SK-N-SH (cell line): Measurements from ENCODE around the gene ST6GALNAC2. TPM values are rescaled to one million over a fixed set of nuclear protein-coding genes. Genes with fewer than 3 reads are reported as not detected.

Source experiments
- CTCF ChIA-PET: fragments of 300-600, 350-600 bp; formaldehyde crosslinking; extraction: SDS; loops from one replicate; lab custom pipeline; 2021; lab: Yijun Ruan, JAX
- POLR2A ChIA-PET: fragments of 350-600 bp; sonication (Branson Sonifier 250); formaldehyde crosslinking; extraction: SDS; loops from one replicate; lab custom pipeline; 2020; ENCODE audit warnings: antibody characterized with exemption, inconsistent platforms; lab: Yijun Ruan, JAX
- DNase-seq: peaks from one replicate; pipeline ENCODE4 v3.0.0; 2012
- H2AFZ ChIP-seq: fragments of 200-600 bp; sonication (generic); 2 replicates; pipeline ENCODE4 v1.8.1; 2016; ENCODE audit warnings: antibody characterized with exemption, mild to moderate bottlenecking, low read depth
- H3F3A ChIP-seq: fragments of 200-600 bp; sonication (generic); replicated peaks from 2 replicates; pipeline ENCODE3; 2016; ENCODE audit warnings: antibody characterized with exemption, mild to moderate bottlenecking; ENCODE audit not compliant: insufficient read depth
- H3K27ac ChIP-seq, 2 experiments: fragments of 200-500 bp in 1 of 2; fragments of 200-600 bp in 1 of 2; sonication (Bioruptor generic) in 1 of 2; sonication (generic), shearing (Covaris generic) in 1 of 2; 2 replicates each; pipeline versions ENCODE4 v1.5.1 to v1.6.1; 2014 to 2016; ENCODE audit warnings: low read depth in 2 of 2, inconsistent platforms in 1 of 2, low read length in 1 of 2, mild to moderate bottlenecking in 1 of 2, mixed read lengths in 1 of 2
- H3K27me3 ChIP-seq: fragments of 200-600 bp; sonication (generic), shearing (Covaris generic); 2 replicates; pipeline ENCODE4 v1.6.1; 2016; ENCODE audit warnings: mixed run types; ENCODE audit not compliant: insufficient read depth
- H3K36me3 ChIP-seq, 2 experiments: fragments of 200-500 bp in 1 of 2; fragments of 200-600 bp in 1 of 2; sonication (Bioruptor generic) in 1 of 2; sonication (generic) in 1 of 2; replicated peaks in 1 of 2; 2 replicates each; pipeline versions ENCODE3 to v1.5.1; 2014 to 2016; ENCODE audit warnings: low read length in 1 of 2, mild to moderate bottlenecking in 1 of 2; ENCODE audit not compliant: insufficient read depth in 2 of 2, control insufficient read depth in 1 of 2
- H3K4me1 ChIP-seq, 2 experiments: fragments of 200-500 bp in 1 of 2; fragments of 200-600 bp in 1 of 2; sonication (Bioruptor generic) in 1 of 2; sonication (generic), shearing (Covaris generic) in 1 of 2; 2 replicates each; pipeline versions ENCODE4 v1.5.1 to v1.6.1; 2014 to 2016; ENCODE audit warnings: low read depth in 1 of 2, low read length in 1 of 2, mixed run types in 1 of 2; ENCODE audit not compliant: insufficient read depth in 2 of 2, control insufficient read depth in 1 of 2
- H3K4me2 ChIP-seq: fragments of 200-600 bp; sonication (generic), shearing (Covaris generic); 2 replicates; pipeline ENCODE4 v1.6.1; 2017; ENCODE audit warnings: mixed run types
- H3K4me3 ChIP-seq, 2 experiments: fragments of 200-500 bp in 1 of 2; fragments of 200-600 bp in 1 of 2; sonication (Bioruptor generic) in 1 of 2; sonication (generic), shearing (Covaris generic) in 1 of 2; 2 replicates each; pipeline versions ENCODE4 v1.5.1 to v1.8.1; 2014 to 2016; ENCODE audit warnings: low read depth in 2 of 2, inconsistent platforms in 1 of 2, low read length in 1 of 2, mild to moderate bottlenecking in 1 of 2, mixed read lengths in 1 of 2, moderate library complexity in 1 of 2
- H3K79me2 ChIP-seq: fragments of 200-600 bp; sonication (generic); 2 replicates; pipeline ENCODE4 v1.8.1; 2017; ENCODE audit warnings: mild to moderate bottlenecking; ENCODE audit not compliant: insufficient read depth
- H3K9ac ChIP-seq: fragments of 200-600 bp; sonication (generic); 2 replicates; pipeline ENCODE4 v1.6.1; 2017; ENCODE audit warnings: mixed run types
- H3K9me2 ChIP-seq: fragments of 200-600 bp; sonication (generic); 2 replicates; pipeline ENCODE4 v1.6.1; 2017; ENCODE audit warnings: mixed run types
- H3K9me3 ChIP-seq: fragments of 200-600 bp; sonication (generic); 2 replicates; pipeline ENCODE4 v1.6.1; 2017; ENCODE audit warnings: mixed run types, mild to moderate bottlenecking, moderate library complexity
- H4K20me1 ChIP-seq: fragments of 200-600 bp; sonication (generic); 2 replicates; pipeline ENCODE4 v1.6.1; 2017; ENCODE audit warnings: mild to moderate bottlenecking, mixed run types; ENCODE audit not compliant: insufficient read depth
- CHD2 ChIP-seq: fragments of 150-350 bp; IDR thresholded peaks from 2 replicates; pipeline ENCODE4 v1.6.1; 2018; ENCODE audit warnings: low read length; ENCODE audit not compliant: partially characterized antibody
- EP300 ChIP-seq, 2 experiments: IDR thresholded peaks; 2 replicates each; pipeline versions ENCODE4 v1.4.0 to v1.6.1; 2012; ENCODE audit warnings: borderline replicate concordance in 1 of 2, low read depth in 1 of 2, low read length in 1 of 2
- FOSL2 ChIP-seq: IDR thresholded peaks from 2 replicates; pipeline ENCODE4 v1.4.0; 2012; ENCODE audit warnings: low read depth, mild to moderate bottlenecking, moderate library complexity, borderline replicate concordance
- GATA2 ChIP-seq: sonication (generic); formaldehyde crosslinking; IDR thresholded peaks from 2 replicates; pipeline ENCODE4 v1.5.0; 2020; ENCODE audit warnings: mild to moderate bottlenecking, missing genetic modification reagents
- MEF2A ChIP-seq: IDR thresholded peaks from 2 replicates; pipeline ENCODE4 v1.4.0; 2012; ENCODE audit warnings: low read depth, borderline replicate concordance
- NFIC ChIP-seq: IDR thresholded peaks from 2 replicates; pipeline ENCODE4 v1.4.0; 2012; ENCODE audit warnings: borderline replicate concordance
- RFX5 ChIP-seq: IDR thresholded peaks from 2 replicates; pipeline ENCODE4 v1.6.1; 2012; ENCODE audit warnings: mild to moderate bottlenecking, improper control_type of control experiment, low read length
- SMC3 ChIP-seq: IDR thresholded peaks from 2 replicates; pipeline ENCODE4 v1.6.1; 2012; ENCODE audit warnings: low read depth, low read length, improper control_type of control experiment
- TAF1 ChIP-seq: IDR thresholded peaks from 2 replicates; pipeline ENCODE4 v1.6.1; 2012; ENCODE audit warnings: low read depth, mild to moderate bottlenecking, low read length, moderate library complexity, borderline replicate concordance
- WGBS: methylation state at CpG from one replicate; pipeline ENCODE4 v1.1.6; 2017; ENCODE audit warnings: low lambda C conversion rate; 5-methylcytosine and 5-hydroxymethylcytosine counted together
- polyA plus RNA-seq, 3 experiments: library from polyadenylated mRNA; depleted of rRNA; stranded (reverse); fragments of >200 nt; gene quantifications; 2 replicates each; pipeline ENCODE4 v1.2.3, GENCODE V29; 2012
- TF ChIP-seq, protein P1 (sequence below): IDR thresholded peaks from 2 replicates; pipeline ENCODE4 v1.4.0; 2012; ENCODE audit warnings: low read depth, borderline replicate concordance
- TF ChIP-seq, protein P2 (sequence below): fragments of 150-350 bp; IDR thresholded peaks from 2 replicates; pipeline ENCODE4 v1.6.1; 2017; ENCODE audit warnings: antibody characterized with exemption, low read length, low read depth, borderline replicate concordance
- TF ChIP-seq, protein P3 (sequence below): IDR thresholded peaks from 2 replicates; pipeline ENCODE4; 2012
- TF ChIP-seq, protein P4 (sequence below): IDR thresholded peaks from 2 replicates; pipeline ENCODE4 v1.4.0; 2012; ENCODE audit warnings: low read depth
- TF ChIP-seq, protein P5 (sequence below): fragments of 150-350 bp; IDR thresholded peaks from 2 replicates; pipeline ENCODE4 v1.6.1; 2016; ENCODE audit warnings: mild to moderate bottlenecking, low read depth, low read length

ST6GALNAC2 gene
- polyA plus RNA-seq, 1 of the 3 experiments (the other 2 are of a cell fraction): 0.94 TPM

DNA sequence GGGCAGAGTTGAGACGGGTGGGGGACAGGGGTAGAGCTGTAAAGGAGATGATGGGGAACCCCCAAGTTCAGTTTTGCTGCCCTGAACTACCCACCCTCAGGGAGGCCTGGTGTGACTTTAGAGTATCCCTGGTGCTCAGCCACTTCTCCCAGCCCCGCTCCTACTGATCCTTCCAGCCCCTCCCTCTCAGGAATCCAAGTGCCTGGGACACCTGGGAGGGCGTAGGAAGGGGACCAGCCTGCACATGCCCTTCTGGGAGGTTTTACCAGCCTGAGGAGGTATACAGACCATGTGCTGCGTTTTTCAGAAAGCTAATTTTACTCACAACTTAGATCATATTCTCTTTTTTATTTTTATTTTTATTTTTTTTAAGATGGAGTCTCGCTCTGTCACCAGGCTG lies 4.1 kb downstream of the ST6GALNAC2 start:
- no peaks in the 10 kb centered on the region for H3K36me3 ChIP-seq
- H3K9me2 ChIP-seq: no peaks in the 10 kb centered on the region
- no peak overlapping the region for H3K9ac ChIP-seq
- no peaks in the 10 kb centered on the region for H3K79me2 ChIP-seq
- no peak overlapping the region for H3K4me2 ChIP-seq
- no peaks in the 10 kb centered on the region for H3F3A ChIP-seq
- no peak overlapping the region for H3K4me3 ChIP-seq
- H4K20me1 ChIP-seq: no peaks in the 10 kb centered on the region
- CTCF ChIA-PET: interaction anchor here (1.9 to 4.3 kb wide), 3 partner anchors 23 to 58 kb away, joined by 5 to 24 read pairs (median 19); no protein-coding TSS in a partner anchor
- no peak overlapping the region for H3K27ac ChIP-seq
- peaks cover 25% of the 10 kb centered on the region for H3K27me3 ChIP-seq
- H3K4me1 ChIP-seq: peaks cover 0 to 5% of the 10 kb centered on the region in 2 experiments; a peak in 1 of 4 replicates
- DNase-seq: no peak
- TF ChIP-seq FOSL2: no peak
- no peak for TF ChIP-seq EP300 (IDR thresholded peaks at IDR 0.05; ENCODE audit: borderline replicate concordance in 1 of 2, low read depth in 1 of 2, low read length in 1 of 2)
- TF ChIP-seq SMC3: no peak
- TF ChIP-seq, protein P1, sequence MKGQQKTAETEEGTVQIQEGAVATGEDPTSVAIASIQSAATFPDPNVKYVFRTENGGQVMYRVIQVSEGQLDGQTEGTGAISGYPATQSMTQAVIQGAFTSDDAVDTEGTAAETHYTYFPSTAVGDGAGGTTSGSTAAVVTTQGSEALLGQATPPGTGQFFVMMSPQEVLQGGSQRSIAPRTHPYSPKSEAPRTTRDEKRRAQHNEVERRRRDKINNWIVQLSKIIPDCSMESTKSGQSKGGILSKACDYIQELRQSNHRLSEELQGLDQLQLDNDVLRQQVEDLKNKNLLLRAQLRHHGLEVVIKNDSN: no peak
- TF ChIP-seq, protein P2, sequence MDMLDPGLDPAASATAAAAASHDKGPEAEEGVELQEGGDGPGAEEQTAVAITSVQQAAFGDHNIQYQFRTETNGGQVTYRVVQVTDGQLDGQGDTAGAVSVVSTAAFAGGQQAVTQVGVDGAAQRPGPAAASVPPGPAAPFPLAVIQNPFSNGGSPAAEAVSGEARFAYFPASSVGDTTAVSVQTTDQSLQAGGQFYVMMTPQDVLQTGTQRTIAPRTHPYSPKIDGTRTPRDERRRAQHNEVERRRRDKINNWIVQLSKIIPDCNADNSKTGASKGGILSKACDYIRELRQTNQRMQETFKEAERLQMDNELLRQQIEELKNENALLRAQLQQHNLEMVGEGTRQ: no peak
- TF ChIP-seq CHD2: no peak
- TF ChIP-seq, protein P3, sequence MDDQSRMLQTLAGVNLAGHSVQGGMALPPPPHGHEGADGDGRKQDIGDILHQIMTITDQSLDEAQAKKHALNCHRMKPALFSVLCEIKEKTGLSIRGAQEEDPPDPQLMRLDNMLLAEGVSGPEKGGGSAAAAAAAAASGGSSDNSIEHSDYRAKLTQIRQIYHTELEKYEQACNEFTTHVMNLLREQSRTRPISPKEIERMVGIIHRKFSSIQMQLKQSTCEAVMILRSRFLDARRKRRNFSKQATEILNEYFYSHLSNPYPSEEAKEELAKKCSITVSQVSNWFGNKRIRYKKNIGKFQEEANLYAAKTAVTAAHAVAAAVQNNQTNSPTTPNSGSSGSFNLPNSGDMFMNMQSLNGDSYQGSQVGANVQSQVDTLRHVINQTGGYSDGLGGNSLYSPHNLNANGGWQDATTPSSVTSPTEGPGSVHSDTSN: no peak
- TF ChIP-seq, protein P4, sequence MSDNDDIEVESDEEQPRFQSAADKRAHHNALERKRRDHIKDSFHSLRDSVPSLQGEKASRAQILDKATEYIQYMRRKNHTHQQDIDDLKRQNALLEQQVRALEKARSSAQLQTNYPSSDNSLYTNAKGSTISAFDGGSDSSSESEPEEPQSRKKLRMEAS: no peak
- no peak for TF ChIP-seq TAF1
- no peak for TF ChIP-seq GATA2 (CRISPR knock-in tag)
- TF ChIP-seq RFX5: no peak
- no peak for TF ChIP-seq NFIC
- TF ChIP-seq, protein P5, sequence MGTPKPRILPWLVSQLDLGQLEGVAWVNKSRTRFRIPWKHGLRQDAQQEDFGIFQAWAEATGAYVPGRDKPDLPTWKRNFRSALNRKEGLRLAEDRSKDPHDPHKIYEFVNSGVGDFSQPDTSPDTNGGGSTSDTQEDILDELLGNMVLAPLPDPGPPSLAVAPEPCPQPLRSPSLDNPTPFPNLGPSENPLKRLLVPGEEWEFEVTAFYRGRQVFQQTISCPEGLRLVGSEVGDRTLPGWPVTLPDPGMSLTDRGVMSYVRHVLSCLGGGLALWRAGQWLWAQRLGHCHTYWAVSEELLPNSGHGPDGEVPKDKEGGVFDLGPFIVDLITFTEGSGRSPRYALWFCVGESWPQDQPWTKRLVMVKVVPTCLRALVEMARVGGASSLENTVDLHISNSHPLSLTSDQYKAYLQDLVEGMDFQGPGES: no peak
- no peak for TF ChIP-seq MEF2A
- POLR2A ChIA-PET: no interaction called here
- no peaks in the 10 kb centered on the region for H3K9me3 ChIP-seq
- no peak overlapping the region for H2AFZ ChIP-seq
- 73% methylated on average over 5 of the region's 5 CpGs for WGBS
